Measurements from ENCODE around the gene COL13A1.

Gene COL13A1

GRCh38 chr10:69962746-69963135 is 161.0 kb downstream of the COL13A1 start:
- no peak for DNase-seq (ENCODE audit: low read depth)
- no peak for TF ChIP-seq MYC (IDR thresholded peaks at IDR 0.05; ENCODE audit: low read depth, low read length)
- no peak for TF ChIP-seq CTCF (IDR thresholded peaks at IDR 0.05; ENCODE audit: low read depth, low read length)
- no peak for TF ChIP-seq MAX (IDR thresholded peaks at IDR 0.05; ENCODE audit: low read depth, low read length)
- TF ChIP-seq POLR2A (IDR thresholded peaks at IDR 0.05; ENCODE audit: extremely low read depth, insufficient read length) = no peak

GRCh38 chr10:69963178-69963834 is 161.6 kb downstream of the COL13A1 start:
- no peak overlapping the region for H3K4me3 ChIP-seq (ENCODE audit: low read depth, low read length)
- DNase-seq (ENCODE audit: low read depth) = no peak
- TF ChIP-seq MAX (IDR thresholded peaks at IDR 0.05; ENCODE audit: low read depth, low read length) (no peak), CTCF (IDR thresholded peaks at IDR 0.05; ENCODE audit: low read depth, low read length) (no peak), POLR2A (IDR thresholded peaks at IDR 0.05; ENCODE audit: extremely low read depth, insufficient read length) (no peak), MYC (IDR thresholded peaks at IDR 0.05; ENCODE audit: low read depth, low read length) (no peak)

More at GRCh38 chr10:69962746-69963135, 161.0 kb downstream of the COL13A1 start:
- H3K4me3 ChIP-seq (ENCODE audit: low read depth, low read length) = no peak overlapping the region

- TF ChIP-seq MAX (IDR thresholded peaks at IDR 0.05; ENCODE audit: low read depth, low read length) = no peak
- no peak for TF ChIP-seq MYC (IDR thresholded peaks at IDR 0.05; ENCODE audit: low read depth, low read length)
- TF ChIP-seq POLR2A (IDR thresholded peaks at IDR 0.05; ENCODE audit: extremely low read depth, insufficient read length) = no peak
- TF ChIP-seq CTCF (IDR thresholded peaks at IDR 0.05; ENCODE audit: low read depth, low read length) = no peak
- H3K4me3 ChIP-seq (ENCODE audit: low read depth, low read length) = no peak overlapping the region
- no peak for DNase-seq (ENCODE audit: low read depth)
Observed at GRCh38 chr10:69963835-69964710, 162.4 kb downstream of the COL13A1 start.

- no peak for DNase-seq (ENCODE audit: low read depth)
- H3K4me3 ChIP-seq (ENCODE audit: low read depth, low read length) = no peak overlapping the region
- TF ChIP-seq POLR2A (IDR thresholded peaks at IDR 0.05; ENCODE audit: extremely low read depth, insufficient read length) = no peak
- no peak for TF ChIP-seq CTCF (IDR thresholded peaks at IDR 0.05; ENCODE audit: low read depth, low read length)
- no peak for TF ChIP-seq MYC (IDR thresholded peaks at IDR 0.05; ENCODE audit: low read depth, low read length)
- no peak for TF ChIP-seq MAX (IDR thresholded peaks at IDR 0.05; ENCODE audit: low read depth, low read length)
Observed at GRCh38 chr10:69965086-69965485, 163.4 kb downstream of the COL13A1 start.

GRCh38 chr10:69965919-69966662 is 164.4 kb downstream of the COL13A1 start:
- DNase-seq (ENCODE audit: low read depth) = no peak
- no peak overlapping the region for H3K4me3 ChIP-seq (ENCODE audit: low read depth, low read length)
- TF ChIP-seq MAX (IDR thresholded peaks at IDR 0.05; ENCODE audit: low read depth, low read length) (no peak), CTCF (IDR thresholded peaks at IDR 0.05; ENCODE audit: low read depth, low read length) (no peak), POLR2A (IDR thresholded peaks at IDR 0.05; ENCODE audit: extremely low read depth, insufficient read length) (no peak), MYC (IDR thresholded peaks at IDR 0.05; ENCODE audit: low read depth, low read length) (no peak)
